CD4-positive, CD25-positive, alpha-beta regulatory T cell (primary cell): ENCODE data around the gene TMED6. TPM values are rescaled to one million over a fixed set of nuclear protein-coding genes. Genes with fewer than 3 reads are reported as not detected.
"Not testable (repeated sequence)": the region's sequence is repeated elsewhere in the genome, so short reads cannot be mapped to it uniquely, and the experiment has no call there.

Experiments used
- ATAC-seq, 2 donors: fragments of 150-1000 bp; cut with Tn5 transposase; one replicate each; pipeline ENCODE4 v1.10.0; 2021; ENCODE audit warnings: low read depth in 2 of 2, moderate number of reproducible peaks in 2 of 2, moderate library complexity in 1 of 2
- DNase-seq, 3 donors: peaks; one replicate each; pipeline versions ENCODE4 v3.0.0 to v3.0.0-alpha.2; 2012 to 2022; ENCODE audit warnings: mixed read lengths in 1 of 3
- H3K27ac ChIP-seq: one replicate; pipeline ENCODE4 v1.7.0; 2013; ENCODE audit warnings: mild to moderate bottlenecking, low read length; ENCODE audit not compliant: insufficient read depth, poor library complexity, severe bottlenecking
- H3K27me3 ChIP-seq: one replicate; pipeline ENCODE4 v1.7.0; 2013; ENCODE audit warnings: low read length; ENCODE audit not compliant: control insufficient read depth, insufficient read depth
- H3K36me3 ChIP-seq: one replicate; pipeline ENCODE4 v1.7.0; 2013; ENCODE audit warnings: mild to moderate bottlenecking, low read length, moderate library complexity; ENCODE audit not compliant: control insufficient read depth, insufficient read depth
- H3K4me1 ChIP-seq: 2 replicates; pipeline ENCODE4 v1.7.0; 2013; ENCODE audit warnings: mild to moderate bottlenecking, low read length; ENCODE audit not compliant: insufficient read depth, control insufficient read depth, poor library complexity, severe bottlenecking
- H3K4me3 ChIP-seq: one replicate; pipeline ENCODE4 v1.7.0; 2013; ENCODE audit warnings: low read depth, mild to moderate bottlenecking, low read length, moderate library complexity
- H3K9me3 ChIP-seq, 2 experiments: 1 replicate in 1 of 2; 2 replicates in 1 of 2; pipeline ENCODE4 v1.7.0; 2013; ENCODE audit warnings: low read length in 2 of 2, mild to moderate bottlenecking in 1 of 2, moderate library complexity in 1 of 2; ENCODE audit not compliant: control insufficient read depth in 2 of 2
- H3K27ac Mint-ChIP-seq, 3 donors: one replicate each; pipeline ENCODE4 v1.8.0; 2020 to 2022; ENCODE audit warnings: mild to moderate bottlenecking in 3 of 3, mixed read lengths in 3 of 3, moderate library complexity in 2 of 3
- H3K27me3 Mint-ChIP-seq: one replicate; pipeline ENCODE4 v1.8.0; 2022; ENCODE audit warnings: mild to moderate bottlenecking, mixed read lengths
- H3K36me3 Mint-ChIP-seq: one replicate; pipeline ENCODE4 v1.8.0; 2020; ENCODE audit warnings: mixed read lengths
- H3K4me1 Mint-ChIP-seq, 4 donors: one replicate each; pipeline ENCODE4 v1.8.0; 2020 to 2022; ENCODE audit warnings: mixed read lengths in 4 of 4, mild to moderate bottlenecking in 1 of 4
- H3K4me3 Mint-ChIP-seq, 4 donors: one replicate each; pipeline ENCODE4 v1.8.0; 2020 to 2022; ENCODE audit warnings: mild to moderate bottlenecking in 4 of 4, mixed read lengths in 4 of 4, moderate library complexity in 3 of 4
- H3K9me3 Mint-ChIP-seq, 7 donors: one replicate each; pipeline ENCODE4 v1.8.0; 2020 to 2022; ENCODE audit warnings: mixed read lengths in 7 of 7, mild to moderate bottlenecking in 3 of 7, moderate library complexity in 2 of 7
- polyA plus RNA-seq, 4 donors: library from polyadenylated mRNA; unstranded; fragments of 300-500 nt; fragmentation: Illumina TruSeq; gene quantifications; one replicate each; pipeline ENCODE4 v1.2.3, GENCODE V29; 2021
- total RNA-seq: library from RNA; stranded (reverse); gene quantifications from one replicate; pipeline ENCODE4 v1.2.3, GENCODE V29; 2022

The TMED6 gene
- total and polyA plus RNA-seq, 5 donors from 2014 or later: 0.20 to 1.8 (median 0.26) TPM; not detected in 2

DNA sequence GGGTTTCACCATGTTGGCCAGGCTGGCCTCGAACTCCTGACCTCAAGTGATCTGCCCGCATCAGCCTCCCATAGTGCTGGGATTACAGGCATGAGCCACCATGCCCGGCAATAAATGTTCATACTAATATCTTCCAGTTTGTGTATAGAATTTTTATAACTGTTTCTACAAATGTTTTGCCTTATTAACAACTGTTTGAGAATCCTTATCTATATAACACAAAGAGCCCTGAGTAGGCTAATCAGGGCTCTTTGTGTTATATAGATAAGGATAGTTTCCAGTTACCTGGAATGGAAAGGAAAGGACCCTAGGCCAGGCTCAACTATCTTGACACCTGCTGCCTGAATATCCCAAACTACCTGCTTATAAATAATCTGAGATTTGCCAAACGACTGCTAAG is 17.3 kb upstream of the TMED6 start:
- Histone ChIP-seq H3K4me3 (no peak overlapping the region), H3K36me3 (peaks cover 79% of the 10 kb centered on the region), H3K9me3 (no peaks in the 10 kb centered on the region), H3K27me3 (no peaks in the 10 kb centered on the region), H3K27ac (no peak overlapping the region), H3K4me1 (no peaks in the 10 kb centered on the region)
- Mint-ChIP-seq H3K4me1 (peaks cover 4 to 16% (median 10%) of the 10 kb centered on the region in 4 donors), H3K9me3 (no peaks in the 10 kb centered on the region), H3K27ac (peak overlapping the region in 2 of 3 donors; percentile 75 to 84), H3K27me3 (no peaks in the 10 kb centered on the region), H3K4me3 (no peak overlapping the region), H3K36me3 (peaks cover 44% of the 10 kb centered on the region)
- DNase-seq (no peak), ATAC-seq (no peak)

DNA sequence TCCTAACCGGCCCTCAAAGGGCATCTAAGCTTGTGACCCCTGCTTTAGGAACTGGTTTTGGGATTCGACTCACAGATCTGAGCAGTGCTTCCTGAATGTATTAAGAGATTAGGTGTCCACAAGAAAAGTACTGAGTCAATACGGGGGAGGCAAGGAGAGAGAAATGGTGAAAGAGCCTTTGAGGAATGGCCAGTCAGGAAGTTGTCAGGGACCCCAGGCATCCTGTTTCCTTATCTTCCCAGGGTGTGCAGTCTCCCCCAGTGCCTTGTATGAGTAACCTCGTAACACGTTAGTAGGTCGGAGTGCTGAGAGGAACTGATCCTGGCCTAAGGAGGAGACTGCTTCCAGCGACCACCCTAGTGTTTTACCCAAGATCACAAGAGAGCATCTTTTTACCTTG is 16.4 kb upstream of the TMED6 start:
- Mint-ChIP-seq H3K27me3 (no peaks in the 10 kb centered on the region), H3K4me3 (no peak overlapping the region), H3K27ac (peak overlapping the region in 1 of 3 donors; percentile 75), H3K36me3 (peaks cover 44% of the 10 kb centered on the region), H3K4me1 (peaks cover 4 to 16% (median 10%) of the 10 kb centered on the region in 4 donors), H3K9me3 (no peaks in the 10 kb centered on the region)
- no peaks in the 10 kb centered on the region for H3K4me1 ChIP-seq
- H3K27me3 ChIP-seq: no peaks in the 10 kb centered on the region
- peaks cover 77% of the 10 kb centered on the region for H3K36me3 ChIP-seq
- DNase-seq: no peak
- no peaks in the 10 kb centered on the region for H3K9me3 ChIP-seq
- no peak overlapping the region for H3K27ac ChIP-seq
- no peak overlapping the region for H3K4me3 ChIP-seq
- no peak for ATAC-seq

DNA sequence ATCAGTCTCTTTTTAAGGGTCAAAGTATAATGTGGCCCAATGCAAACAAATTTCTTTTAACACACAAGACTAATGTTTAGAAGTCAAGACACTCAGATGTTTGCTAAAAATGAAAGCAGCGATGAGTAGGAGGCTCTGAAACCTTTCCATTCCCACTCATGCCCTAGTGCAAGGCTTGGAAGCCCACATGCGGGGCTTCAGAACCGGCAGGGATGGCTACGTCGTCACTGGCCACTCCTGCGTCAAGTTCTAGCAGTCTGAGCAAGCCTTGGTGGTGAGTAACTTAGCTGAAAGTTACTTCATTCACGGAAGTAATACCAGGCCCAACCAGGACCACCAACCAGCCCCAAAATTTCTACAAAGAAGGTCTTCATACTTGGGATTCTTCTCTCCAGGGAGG is 14.8 kb upstream of the TMED6 start:
- no peak for DNase-seq
- ATAC-seq: no peak
- H3K4me3 Mint-ChIP-seq: no peak overlapping the region
- Histone ChIP-seq H3K9me3 (no peaks in the 10 kb centered on the region), H3K27me3 (no peaks in the 10 kb centered on the region), H3K4me3 (no peak overlapping the region), H3K36me3 (peaks cover 77% of the 10 kb centered on the region), H3K4me1 (no peaks in the 10 kb centered on the region), H3K27ac (no peak overlapping the region)
- no peaks in the 10 kb centered on the region for H3K9me3 Mint-ChIP-seq
- no peaks in the 10 kb centered on the region for H3K27me3 Mint-ChIP-seq
- H3K27ac Mint-ChIP-seq: peak overlapping the region in 2 of 3 donors; percentile 56 to 75
- H3K36me3 Mint-ChIP-seq: peaks cover 52% of the 10 kb centered on the region
- peaks cover 4 to 20% (median 12%) of the 10 kb centered on the region in 4 donors for H3K4me1 Mint-ChIP-seq

DNA sequence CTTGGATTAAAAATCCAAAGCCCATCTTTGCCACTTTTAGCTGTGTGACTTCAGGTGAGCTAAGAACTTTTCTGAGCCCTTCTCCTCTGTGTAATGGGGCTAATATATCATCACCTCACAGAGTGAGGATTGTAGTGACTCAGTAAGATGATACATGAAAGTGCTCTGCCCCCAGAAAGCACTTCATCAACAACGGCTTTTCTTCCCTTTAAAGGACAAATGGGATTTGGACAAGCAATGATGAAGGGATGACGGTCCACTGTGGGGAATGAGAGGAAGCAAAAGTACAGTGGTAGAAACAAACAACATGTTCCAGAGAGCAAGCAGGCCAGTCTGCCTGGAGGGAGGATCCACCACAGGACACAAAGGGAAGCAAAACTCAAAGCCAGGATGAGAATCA is 14.3 kb upstream of the TMED6 start:
- H3K27ac Mint-ChIP-seq: peak overlapping the region in 1 of 3 donors; percentile 17
- DNase-seq (no peak), ATAC-seq (no peak)
- H3K36me3 Mint-ChIP-seq: peaks cover 56% of the 10 kb centered on the region
- no peak overlapping the region for H3K4me3 Mint-ChIP-seq
- no peaks in the 10 kb centered on the region for H3K9me3 ChIP-seq
- H3K9me3 Mint-ChIP-seq: no peaks in the 10 kb centered on the region
- no peaks in the 10 kb centered on the region for H3K4me1 ChIP-seq
- no peak overlapping the region for H3K4me3 ChIP-seq
- H3K36me3 ChIP-seq: peaks cover 76% of the 10 kb centered on the region
- peaks cover 3 to 23% (median 12%) of the 10 kb centered on the region in 4 donors for H3K4me1 Mint-ChIP-seq
- H3K27me3 ChIP-seq: no peaks in the 10 kb centered on the region
- H3K27me3 Mint-ChIP-seq: no peaks in the 10 kb centered on the region
- no peak overlapping the region for H3K27ac ChIP-seq

- no peak overlapping the region for H3K27ac Mint-ChIP-seq
- H3K9me3 ChIP-seq: no peaks in the 10 kb centered on the region
- no peak overlapping the region for H3K27ac ChIP-seq
- peaks cover 61% of the 10 kb centered on the region for H3K36me3 ChIP-seq
- H3K4me1 Mint-ChIP-seq: peaks cover 0 to 20% (median 12%) of the 10 kb centered on the region in 4 donors
- peaks cover 42% of the 10 kb centered on the region for H3K36me3 Mint-ChIP-seq
- ATAC-seq (no peak), DNase-seq (no peak)
- no peaks in the 10 kb centered on the region for H3K4me1 ChIP-seq
- no peak overlapping the region for H3K4me3 ChIP-seq
- no peaks in the 10 kb centered on the region for H3K27me3 Mint-ChIP-seq
- H3K4me3 Mint-ChIP-seq: no peak overlapping the region
- no peaks in the 10 kb centered on the region for H3K9me3 Mint-ChIP-seq
- H3K27me3 ChIP-seq: no peaks in the 10 kb centered on the region
These were observed 12.5 kb upstream of the TMED6 start for GRCh38 chr16:69364088-69364487.

DNA sequence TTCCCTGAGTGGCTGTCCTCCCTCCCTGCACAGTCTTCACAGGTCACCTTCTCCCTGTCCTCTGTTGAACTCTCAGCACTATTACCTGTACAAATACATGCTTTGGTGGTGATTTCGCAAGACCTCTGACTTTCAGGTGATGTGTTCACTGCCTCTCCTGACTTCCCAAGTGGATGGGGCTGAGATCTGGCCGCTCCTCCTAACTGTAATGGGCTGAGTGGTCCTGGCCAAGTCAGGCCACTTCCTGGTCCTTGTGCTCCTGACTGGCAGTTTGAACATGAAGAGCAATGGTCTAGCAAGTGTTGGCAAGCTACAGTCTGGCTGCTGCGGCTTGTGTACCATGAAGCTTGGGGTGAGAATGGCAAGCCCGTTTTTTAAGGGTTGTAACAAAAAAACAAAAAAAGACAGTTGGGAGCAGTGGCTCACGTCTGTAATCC is 11.7 kb upstream of the TMED6 start:
- Histone ChIP-seq H3K36me3 (peaks cover 56% of the 10 kb centered on the region), H3K9me3 (no peaks in the 10 kb centered on the region), H3K4me3 (no peak overlapping the region), H3K27ac (no peak overlapping the region), H3K27me3 (no peaks in the 10 kb centered on the region), H3K4me1 (no peaks in the 10 kb centered on the region)
- no peaks in the 10 kb centered on the region for H3K9me3 Mint-ChIP-seq
- peaks cover 0 to 20% (median 12%) of the 10 kb centered on the region in 4 donors for H3K4me1 Mint-ChIP-seq
- no peaks in the 10 kb centered on the region for H3K27me3 Mint-ChIP-seq
- no peak for DNase-seq
- ATAC-seq: no peak
- peaks cover 38% of the 10 kb centered on the region for H3K36me3 Mint-ChIP-seq
- H3K4me3 Mint-ChIP-seq: no peak overlapping the region
- peak overlapping the region in 2 of 3 donors; percentile 17 to 73 for H3K27ac Mint-ChIP-seq

DNA sequence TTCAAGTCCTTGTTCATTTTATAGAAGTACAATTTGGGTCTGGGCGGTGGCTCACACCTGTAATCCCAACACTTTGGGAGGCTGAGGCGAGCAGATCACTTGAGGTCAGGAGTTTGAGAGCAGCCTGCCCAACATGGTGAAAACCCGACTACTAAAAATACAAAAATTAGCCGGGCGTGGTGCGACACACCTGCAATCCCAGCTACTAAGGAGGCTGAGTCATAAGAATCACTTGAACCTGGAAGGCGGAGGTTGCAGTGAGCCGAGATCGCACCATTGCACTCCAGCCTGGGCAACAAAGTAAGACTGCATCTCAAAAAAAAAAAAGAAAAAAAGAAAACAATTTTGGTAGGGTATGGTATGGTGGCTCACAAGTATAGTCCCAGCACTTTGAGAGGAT is 8.5 kb upstream of the TMED6 start:
- H3K27ac Mint-ChIP-seq, DNase-seq, H3K4me1 ChIP-seq, H3K9me3 Mint-ChIP-seq, H3K4me3 Mint-ChIP-seq, H3K27me3 Mint-ChIP-seq, ATAC-seq, H3K9me3 ChIP-seq, H3K27me3 ChIP-seq, H3K4me3 ChIP-seq, H3K27ac ChIP-seq: not testable (repeated sequence)
- peaks cover 49% of the 10 kb centered on the region for H3K36me3 ChIP-seq
- peaks cover 0 to 16% (median 9%) of the 10 kb centered on the region in 4 donors for H3K4me1 Mint-ChIP-seq
- peaks cover 36% of the 10 kb centered on the region for H3K36me3 Mint-ChIP-seq

GRCh38 chr16:69350536-69351133 is 951 bp downstream of the TMED6 start:
- no peaks in the 10 kb centered on the region for H3K27me3 ChIP-seq

More at GRCh38 chr16:69350536-69351133, 951 bp downstream of the TMED6 start:
- Histone ChIP-seq H3K4me1 (no peaks in the 10 kb centered on the region), H3K4me3 (no peak overlapping the region), H3K27ac (no peak overlapping the region), H3K9me3 (no peaks in the 10 kb centered on the region), H3K36me3 (peaks cover 21% of the 10 kb centered on the region)
- Mint-ChIP-seq H3K4me1 (peaks cover 0 to 4% (median 0%) of the 10 kb centered on the region in 4 donors), H3K4me3 (no peak overlapping the region), H3K27me3 (no peaks in the 10 kb centered on the region), H3K9me3 (no peaks in the 10 kb centered on the region), H3K27ac (no peak overlapping the region), H3K36me3 (peaks cover 12% of the 10 kb centered on the region)
- ATAC-seq (no peak), DNase-seq (no peak)
